Measurements from ENCODE around the gene SLC12A8.

SLC12A8 gene

DNA sequence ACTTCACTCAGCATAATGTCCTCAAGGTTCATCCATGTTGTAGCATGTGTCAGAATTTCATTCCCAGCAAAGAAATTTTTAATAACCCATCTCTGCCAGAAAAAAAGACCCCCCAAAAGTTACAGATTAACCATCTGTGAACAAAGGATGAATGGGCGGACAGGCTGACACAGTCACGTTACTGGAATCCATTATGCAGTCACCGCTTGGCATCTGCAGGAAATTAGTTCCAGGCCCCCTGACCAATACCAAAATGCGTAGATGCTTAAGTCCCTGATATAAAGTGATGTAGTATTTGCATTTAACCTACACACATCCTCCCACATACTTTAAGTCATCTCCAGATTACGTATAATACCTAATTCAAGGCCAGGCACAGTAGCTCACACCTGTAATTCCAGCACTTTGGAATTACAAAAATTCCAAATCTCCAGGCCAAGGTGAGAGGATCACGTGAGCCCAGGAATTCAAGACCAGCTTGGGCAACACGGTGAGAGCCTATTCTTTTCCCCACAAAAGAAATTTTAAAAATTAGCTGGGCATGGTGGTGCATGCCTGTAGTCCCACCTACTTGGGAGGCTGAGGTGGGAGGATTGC is 1.5 kb upstream of the SLC12A8 start:
- no peak for DNase-seq

DNA sequence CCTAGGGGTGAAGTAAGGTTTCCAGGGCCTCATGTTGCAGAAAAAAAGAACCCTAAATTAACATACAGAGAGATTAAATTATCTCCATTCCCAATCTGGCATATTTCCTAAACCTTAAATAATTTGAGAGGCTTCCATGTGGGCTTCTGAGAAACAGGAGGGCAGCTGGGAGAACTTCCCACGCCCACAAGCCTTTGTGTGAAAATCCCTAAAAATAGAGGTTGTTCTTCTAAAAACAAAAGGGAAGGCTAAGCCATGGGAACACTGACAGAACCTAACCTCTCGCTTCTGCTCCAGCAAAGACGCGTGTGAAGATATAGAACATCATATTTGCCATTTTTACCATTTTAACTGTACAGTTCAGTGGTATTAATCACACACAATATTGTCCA is 812 bp upstream of the SLC12A8 start:
- DNase-seq, result no peak

DNA sequence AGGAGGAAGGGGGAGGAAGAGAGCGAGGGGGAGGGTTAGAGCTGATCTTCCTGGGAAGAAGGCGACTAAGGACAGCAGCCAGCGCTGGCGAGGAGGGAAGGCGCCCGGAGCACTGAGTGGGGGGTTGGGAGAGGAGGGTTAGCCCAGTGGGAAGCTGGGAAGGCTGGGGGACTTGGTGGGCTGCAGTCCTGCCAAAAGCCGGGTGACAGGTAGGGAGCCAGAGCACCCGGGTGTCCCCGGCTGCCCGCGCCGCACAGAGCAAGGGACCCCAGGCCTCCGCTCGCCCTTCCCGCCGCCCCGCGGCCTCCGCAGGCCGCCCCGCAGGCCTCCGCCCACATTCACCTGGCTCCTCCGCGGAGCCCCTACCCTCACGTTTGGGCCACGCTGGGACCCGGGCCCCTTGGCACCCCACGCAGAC is 448 bp downstream of the SLC12A8 start:
- DNase-seq, result no peak

DNA sequence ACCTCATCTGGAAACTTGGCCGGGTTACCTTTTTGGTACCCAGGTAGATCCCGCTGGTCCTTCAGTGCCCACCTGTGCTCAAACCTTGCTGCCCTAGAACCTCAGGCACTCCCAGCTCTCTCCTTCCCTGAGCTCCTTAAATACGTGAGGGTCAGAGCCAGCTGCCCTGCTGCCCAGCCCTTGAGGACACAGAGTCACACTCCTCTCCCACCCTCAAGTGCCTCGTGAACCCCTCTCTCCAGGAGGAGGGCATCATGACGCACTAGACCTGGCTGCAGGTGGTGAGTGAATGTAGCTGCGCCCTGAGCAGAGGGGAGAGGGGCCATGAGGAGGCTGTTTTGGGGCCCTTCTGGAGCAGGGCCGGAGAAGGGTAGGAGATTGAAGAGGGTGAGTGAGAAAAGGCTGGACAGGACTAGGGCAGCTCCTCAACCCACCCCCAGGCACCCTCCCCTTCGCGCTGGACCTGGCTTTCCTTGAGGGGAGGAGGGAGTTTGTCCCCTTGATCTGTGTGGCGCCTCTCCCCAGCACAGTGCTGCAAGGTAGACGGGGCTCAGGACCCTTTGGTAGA is 941 bp downstream of the SLC12A8 start:
- no peak for DNase-seq

DNA sequence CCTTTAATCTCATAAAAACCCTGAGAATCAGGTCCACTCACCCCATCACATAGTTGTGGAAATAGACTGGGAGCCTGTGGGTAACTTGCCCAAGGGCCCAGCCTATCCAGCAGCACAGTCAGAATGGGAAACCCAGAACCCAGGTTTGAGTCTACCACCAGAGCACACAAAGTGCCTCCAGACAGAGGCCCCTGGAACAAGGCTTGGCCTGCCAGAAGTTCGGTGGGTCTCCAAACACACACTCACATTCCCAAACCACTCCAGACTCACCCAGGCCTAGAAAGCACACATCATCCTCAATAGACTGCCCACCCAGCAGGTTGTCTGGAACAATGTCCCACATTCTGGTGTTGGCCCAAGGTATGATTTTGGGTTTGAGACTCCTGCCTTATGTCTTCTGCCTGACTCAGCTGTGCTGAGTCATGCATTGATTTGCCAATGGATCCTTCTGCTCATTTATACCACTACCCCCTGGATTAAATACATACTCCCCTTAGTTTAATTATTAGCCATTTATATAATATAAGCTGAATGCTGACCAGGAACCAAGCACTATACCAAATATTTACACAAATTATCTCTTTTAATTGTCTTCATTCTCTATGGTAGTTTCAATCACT is 4.5 kb downstream of the SLC12A8 start:
- DNase-seq, result no peak

GRCh38 chr3:125207507-125207906 is 5.0 kb downstream of the SLC12A8 start:
- DNase-seq, result no peak

DNA sequence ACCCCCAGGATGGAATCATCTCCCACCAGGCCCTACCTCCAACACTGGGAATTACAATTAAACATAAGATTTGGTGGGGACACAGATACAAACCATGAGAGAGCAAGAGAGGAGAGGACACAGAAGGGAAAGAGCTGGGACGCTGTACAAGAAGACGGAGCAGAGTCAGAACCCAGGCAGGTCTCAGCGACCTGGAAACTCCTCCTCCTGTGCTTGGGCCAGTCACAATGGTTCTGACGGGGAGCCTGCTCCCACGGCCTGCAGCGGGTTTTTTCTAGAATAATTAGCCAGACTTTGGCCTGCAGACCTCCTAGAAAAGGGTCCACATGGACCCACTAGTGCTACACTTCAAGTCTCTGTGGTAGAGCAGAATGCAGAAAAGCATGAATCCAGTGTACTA is 5.6 kb downstream of the SLC12A8 start:
- no peak for DNase-seq

- DNase-seq, result no peak
These were observed 8.8 kb downstream of the SLC12A8 start for GRCh38 chr3:125203731-125204130.

GRCh38 chr3:125202197-125202596 is 10.4 kb downstream of the SLC12A8 start:
- DNase-seq, result no peak

- DNase-seq, result peak; percentile 12
These were observed 11.8 kb downstream of the SLC12A8 start for GRCh38 chr3:125200731-125201139.

GRCh38 chr3:125194849-125195601 is 17.5 kb downstream of the SLC12A8 start:
- no peak for DNase-seq

GRCh38 chr3:125194061-125194848 is 18.3 kb downstream of the SLC12A8 start:
- DNase-seq, result no peak

- DNase-seq, result no peak
These were observed 20.1 kb downstream of the SLC12A8 start for GRCh38 chr3:125192190-125193035.

- DNase-seq, result no peak
These were observed 20.8 kb downstream of the SLC12A8 start for GRCh38 chr3:125191730-125192129.

- DNase-seq, result no peak
These were observed 21.3 kb downstream of the SLC12A8 start for GRCh38 chr3:125191256-125191655.

GRCh38 chr3:125190786-125191185 is 21.8 kb downstream of the SLC12A8 start:
- DNase-seq, result no peak

GRCh38 chr3:125189378-125190165 is 23.0 kb downstream of the SLC12A8 start:
- no peak for DNase-seq

GRCh38 chr3:125188955-125189354 is 23.6 kb downstream of the SLC12A8 start:
- DNase-seq, result no peak

- DNase-seq, result no peak
These were observed 25.0 kb downstream of the SLC12A8 start for GRCh38 chr3:125187599-125187910.

DNA sequence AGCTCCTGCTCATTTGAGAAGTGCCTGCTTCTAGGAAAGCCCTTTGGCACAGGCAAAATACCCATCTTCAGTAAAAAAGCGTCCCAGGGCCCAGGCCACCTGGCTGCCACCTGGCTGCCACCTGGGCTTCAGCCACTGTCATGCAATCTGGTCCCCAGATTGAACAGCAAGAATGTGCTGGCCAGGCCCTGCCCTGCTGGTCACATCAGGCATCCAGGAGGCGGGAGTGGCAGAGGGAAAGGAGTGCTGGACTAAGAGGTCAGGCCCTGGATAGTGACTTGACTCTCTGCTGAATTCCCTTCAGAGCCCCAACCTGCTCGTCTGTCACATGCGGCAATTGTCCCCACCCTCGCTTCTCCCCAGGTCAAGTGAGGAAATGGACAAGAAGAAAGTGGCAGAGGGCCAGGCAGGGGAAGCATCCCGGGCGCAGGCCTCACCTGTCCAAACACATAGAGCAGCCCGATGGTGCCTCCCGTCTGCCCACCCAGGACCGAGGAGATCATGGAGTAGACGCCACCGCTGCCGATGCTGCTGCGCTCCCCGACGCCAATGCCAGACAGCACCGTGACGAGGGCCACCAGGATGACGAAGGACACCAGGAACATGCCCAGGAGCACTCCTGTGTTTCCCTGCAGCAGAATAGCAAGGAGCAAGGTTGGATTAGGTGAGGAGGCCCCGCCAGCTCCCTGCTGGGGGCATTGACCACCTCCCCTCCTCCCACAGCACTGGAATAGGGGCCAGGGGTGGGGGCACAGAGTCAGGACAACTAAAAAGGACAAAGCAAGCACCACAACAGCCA is 25.5 kb downstream of the SLC12A8 start:
- no peak for DNase-seq

Measured in kidney glomerular epithelial cell (primary cell).